Measurements from ENCODE around the gene PCDH8. TPM values are rescaled to one million over a fixed set of nuclear protein-coding genes. Genes with fewer than 3 reads are reported as not detected.

PCDH8 gene
- total RNA-seq, 1 experiment from 2014 or later, result not detected

DNA sequence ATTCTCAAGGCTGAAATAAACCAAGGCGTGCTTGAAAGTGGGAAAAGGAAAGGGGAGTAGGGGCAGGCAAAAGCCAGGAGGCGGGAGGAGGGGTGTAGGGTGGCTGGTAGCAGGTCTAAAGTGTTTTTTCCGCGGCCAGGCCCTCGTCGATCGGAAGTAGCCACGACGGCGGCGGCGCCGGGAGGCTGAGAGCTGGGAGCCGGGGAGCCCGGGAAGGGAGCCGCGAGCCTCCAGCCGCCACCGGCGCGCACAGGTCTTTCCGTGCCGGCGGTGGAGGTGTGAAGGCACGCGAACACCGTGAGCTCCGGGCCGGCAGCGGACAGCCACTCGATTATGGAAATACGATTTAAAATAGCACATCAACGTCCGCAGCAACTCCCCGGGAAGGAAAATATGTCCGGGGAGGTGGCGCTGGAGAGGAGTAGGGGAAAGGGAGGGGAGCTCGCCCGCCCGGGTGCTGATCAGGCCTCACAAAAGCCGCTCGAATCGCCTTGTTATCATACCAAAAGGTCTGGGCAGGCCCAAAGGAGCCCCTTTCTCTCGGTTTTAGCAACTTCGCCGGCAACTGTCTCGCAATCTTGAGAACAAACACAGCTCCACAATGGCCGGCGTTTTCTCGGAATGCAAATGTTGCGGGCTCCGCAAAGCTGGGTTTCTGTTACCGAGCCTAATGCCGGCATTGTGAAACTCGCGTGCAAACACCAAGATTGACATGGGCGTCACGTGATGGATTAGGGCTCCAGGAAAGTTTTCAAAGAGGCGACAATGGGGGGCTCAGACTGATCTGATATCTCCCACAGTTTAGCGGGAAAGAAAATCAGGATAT lies 2.9 kb upstream of the PCDH8 start:
- DNase-seq (ENCODE audit: low spot score), result no peak

DNA sequence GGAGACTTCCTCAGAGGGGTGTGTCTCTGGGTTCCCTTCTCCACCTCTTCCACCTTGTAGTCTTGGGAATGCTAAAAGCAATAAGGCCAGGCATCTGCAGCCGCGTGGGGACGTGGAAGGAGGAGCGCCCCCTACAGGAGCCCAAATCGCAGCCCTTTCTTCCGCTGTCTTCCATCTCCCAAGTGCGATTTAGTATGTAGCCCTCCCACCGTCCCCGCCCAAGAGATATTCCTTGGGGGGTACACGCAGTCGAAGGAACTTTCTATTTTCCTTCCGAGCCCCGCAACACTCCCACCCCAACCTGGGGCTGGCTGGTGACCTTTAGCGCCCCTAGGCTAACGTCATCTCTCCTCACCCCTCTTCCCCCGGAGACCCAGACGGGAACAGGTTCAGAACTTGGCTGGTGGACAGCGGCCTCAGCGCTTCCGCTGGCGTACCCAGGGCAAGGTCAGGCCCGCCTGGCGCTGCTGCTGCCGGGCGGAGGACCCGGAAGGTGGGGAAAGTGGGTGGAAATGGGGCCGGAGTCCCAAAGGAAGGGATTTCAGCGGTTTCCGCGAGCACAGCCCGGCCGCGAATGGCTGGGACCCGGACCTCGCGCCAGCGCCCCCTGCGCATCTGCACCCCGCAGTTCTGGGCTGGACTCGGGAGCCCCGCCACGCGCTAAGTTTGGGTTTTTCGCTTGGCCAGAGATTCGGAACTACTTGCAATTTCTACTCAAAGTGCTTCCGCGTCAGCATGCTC lies 2.1 kb upstream of the PCDH8 start:
- DNase-seq (ENCODE audit: low spot score), result peak; percentile 49

DNA sequence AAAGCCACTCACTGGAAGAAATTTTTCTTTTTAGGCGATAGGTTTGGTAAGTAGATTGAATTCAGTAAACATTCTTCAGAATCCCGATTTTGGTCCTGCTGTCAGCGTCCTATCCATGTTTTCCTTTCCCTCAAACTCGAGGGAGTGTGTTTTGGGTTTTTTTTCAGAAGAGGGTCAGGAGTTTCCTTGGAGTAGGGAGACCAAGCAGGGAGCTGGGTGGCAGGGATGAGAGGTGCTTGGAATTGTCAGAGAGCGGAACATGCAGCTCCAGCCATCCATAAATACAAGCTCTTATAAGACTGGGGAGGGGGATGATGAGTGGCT lies 1.6 kb upstream of the PCDH8 start:
- DNase-seq (ENCODE audit: low spot score), result no peak

- no peak for DNase-seq (ENCODE audit: low spot score)
Measured at GRCh38 chr13:52849291-52850071, 1.0 kb upstream of the PCDH8 start.

DNA sequence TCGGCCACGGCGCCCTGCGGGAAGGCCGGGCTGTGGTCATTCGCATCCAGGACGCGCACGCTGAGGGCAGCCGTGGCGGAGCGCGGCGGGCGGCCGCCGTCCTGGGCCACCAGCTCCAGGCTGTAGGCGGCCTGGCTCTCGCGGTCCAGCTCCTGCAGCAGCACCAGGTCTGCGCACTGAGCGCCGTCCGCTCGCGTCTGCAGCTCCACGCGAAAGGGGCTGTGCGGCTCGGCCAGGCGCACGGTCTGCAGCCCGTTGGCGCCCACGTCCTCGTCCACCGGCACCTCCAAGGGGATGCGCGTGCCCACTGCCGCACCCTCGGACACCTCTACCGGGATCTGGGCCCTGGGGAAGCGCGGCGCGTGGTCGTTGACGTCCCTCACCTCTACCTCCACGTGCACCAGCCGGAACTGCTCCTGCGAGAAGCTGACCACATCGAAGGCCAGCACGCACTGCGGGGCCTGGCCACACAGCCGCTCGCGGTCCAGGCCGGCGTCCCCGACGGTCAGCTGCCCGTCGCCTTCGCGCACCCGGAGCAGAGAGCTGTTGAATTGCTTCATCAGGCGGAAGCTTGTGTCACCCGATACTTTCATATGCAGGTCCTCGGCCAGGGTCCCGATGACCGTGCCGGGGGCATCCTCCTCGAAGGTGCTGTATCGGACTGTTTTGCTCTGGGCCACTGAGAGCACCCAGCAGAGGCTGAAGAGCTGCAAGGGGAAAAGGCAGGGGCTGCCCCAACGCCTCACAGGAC lies 583 bp downstream of the PCDH8 start:
- no peak for DNase-seq (ENCODE audit: low spot score)

DNA sequence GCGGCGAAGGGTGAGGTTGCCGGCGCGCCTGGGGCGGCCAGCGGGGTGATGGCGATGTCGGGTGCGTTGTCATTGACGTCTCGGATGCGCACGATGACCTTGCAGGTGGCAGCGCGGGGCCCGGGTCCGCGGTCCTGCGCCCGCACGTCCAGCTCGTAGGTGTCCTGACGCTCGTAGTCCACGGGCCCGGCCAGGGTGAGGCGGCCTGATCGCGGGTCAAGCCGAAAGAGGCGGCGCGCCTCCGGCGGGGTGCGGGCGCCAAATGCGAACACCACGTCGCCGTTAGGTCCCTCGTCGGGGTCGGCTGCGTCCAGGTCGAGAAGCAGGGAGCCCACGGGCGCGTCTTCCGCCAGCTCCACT lies 1.1 kb downstream of the PCDH8 start:
- DNase-seq (ENCODE audit: low spot score), result no peak

GRCh38 chr13:52846567-52847321 lies 1.7 kb downstream of the PCDH8 start:
- DNase-seq (ENCODE audit: low spot score), result no peak

DNA sequence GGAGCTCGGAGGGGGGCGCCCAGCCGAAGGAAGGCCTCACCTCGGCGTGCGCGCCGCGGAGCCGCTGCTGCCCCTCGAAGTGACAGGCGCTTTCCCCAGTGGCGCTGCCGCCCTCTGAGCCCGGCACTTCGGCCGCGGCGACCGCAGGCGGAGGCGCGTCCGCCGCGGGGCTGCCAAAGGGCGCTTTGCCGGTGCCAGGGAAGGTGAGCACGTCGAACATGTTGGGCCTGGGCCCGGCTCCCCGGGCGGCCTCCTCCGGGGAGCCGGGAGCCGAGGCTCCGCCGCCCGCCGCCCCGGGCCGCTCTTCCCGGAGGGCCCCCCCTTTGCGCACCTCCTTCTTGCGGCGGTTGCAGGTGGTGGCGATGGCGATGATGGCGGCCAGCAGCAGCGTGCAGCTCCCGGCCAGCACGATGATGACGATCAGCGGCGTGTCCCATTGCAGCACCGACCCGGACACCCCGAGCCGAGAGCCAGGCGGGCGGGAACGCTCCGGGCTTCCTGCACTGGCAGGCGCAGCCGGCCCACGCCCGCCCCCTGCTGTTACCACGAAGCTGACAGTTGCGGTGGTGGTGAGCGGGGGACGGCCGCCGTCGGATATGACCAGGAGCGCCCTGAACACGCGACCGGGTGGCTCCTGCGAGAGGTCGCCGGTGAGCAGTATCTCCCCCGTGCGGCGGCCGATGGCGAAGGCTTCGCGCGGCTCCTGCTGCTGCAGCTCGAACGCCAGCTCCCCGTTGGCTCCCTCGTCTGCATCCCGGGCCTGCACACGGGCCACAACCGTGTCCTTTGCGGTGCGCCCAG lies 2.5 kb downstream of the PCDH8 start:
- no peak for DNase-seq (ENCODE audit: low spot score)

DNA sequence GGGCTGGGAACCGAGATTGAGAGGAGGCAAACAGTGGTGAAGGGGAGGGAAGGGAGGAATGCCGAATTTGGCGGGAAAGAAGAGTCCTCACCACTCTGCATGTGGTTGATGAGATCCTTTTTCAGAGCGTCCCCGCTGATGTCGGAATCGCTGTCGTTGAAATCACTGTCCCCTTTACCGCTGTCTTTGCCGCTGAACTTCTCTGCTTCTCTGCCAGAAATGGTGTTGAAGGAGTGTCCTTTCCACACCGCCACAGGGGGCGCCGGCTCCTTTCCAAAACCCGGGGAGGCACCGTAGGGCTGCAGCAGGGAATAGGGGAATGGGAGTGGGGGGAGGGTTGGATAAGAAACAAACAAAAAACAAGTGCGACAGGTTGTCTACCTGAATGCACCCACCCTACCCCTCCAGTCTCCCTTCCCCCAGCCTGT lies 3.1 kb downstream of the PCDH8 start:
- DNase-seq (ENCODE audit: low spot score), result no peak

- no peak for DNase-seq (ENCODE audit: low spot score)
Measured at GRCh38 chr13:52844836-52845235, 3.6 kb downstream of the PCDH8 start.

- no peak for DNase-seq (ENCODE audit: low spot score)
Measured at GRCh38 chr13:52842441-52842840, 6.0 kb downstream of the PCDH8 start.

DNA sequence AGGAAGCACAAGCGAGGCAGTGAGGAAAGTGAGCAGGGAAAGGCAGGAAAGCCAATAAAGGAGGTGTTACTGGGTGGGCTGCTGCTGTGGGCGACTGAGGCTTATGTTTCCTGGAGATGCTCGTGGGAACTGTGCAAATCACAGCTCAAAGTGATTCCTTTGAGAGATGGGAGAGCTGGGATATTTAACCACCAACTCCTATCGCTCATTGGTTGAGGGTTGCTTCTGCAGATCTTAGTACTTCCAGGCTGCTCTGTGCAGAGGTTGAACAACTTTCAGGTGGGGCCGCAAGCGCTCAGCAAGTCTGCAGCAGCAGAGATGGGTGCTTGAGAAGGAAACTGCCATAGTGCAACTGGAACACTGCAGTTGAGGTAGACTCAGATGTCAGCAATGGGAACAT lies 8.4 kb downstream of the PCDH8 start:
- no peak for DNase-seq (ENCODE audit: low spot score)

DNA sequence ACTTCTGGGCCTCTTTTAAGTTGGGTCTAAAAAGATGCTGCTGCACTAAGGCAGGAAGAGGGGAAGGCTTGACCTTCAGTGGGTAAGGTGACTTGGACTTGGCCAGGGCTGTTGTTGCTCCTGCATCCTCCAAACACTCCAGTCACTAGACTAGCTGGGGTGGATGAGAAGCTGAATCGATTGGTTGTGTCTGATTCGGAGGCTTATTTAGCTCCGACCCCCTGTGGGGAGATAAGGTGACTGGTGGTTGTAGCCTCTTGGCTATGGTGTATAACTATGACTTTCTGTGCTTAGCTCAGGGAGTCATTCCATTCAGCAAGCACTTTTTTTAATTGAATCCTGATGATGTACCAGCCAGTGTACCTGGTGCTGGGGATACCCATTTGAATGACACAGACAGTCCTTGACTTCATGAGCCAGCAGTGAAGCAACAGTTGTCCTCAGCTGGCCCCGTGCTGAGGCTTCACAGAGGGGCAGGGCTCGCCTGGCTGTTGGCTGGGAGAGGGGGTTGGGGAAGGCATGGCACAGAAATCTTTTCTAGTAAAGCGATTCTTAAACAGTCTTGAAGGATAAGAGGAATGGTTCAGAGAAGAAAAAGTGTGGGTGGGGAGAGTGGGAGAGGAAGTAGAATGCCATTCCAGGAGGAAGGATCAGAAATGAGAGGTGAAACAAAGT lies 9.9 kb downstream of the PCDH8 start:
- no peak for DNase-seq (ENCODE audit: low spot score)

GRCh38 chr13:52837850-52838249 lies 10.6 kb downstream of the PCDH8 start:
- DNase-seq (ENCODE audit: low spot score), result no peak

DNA sequence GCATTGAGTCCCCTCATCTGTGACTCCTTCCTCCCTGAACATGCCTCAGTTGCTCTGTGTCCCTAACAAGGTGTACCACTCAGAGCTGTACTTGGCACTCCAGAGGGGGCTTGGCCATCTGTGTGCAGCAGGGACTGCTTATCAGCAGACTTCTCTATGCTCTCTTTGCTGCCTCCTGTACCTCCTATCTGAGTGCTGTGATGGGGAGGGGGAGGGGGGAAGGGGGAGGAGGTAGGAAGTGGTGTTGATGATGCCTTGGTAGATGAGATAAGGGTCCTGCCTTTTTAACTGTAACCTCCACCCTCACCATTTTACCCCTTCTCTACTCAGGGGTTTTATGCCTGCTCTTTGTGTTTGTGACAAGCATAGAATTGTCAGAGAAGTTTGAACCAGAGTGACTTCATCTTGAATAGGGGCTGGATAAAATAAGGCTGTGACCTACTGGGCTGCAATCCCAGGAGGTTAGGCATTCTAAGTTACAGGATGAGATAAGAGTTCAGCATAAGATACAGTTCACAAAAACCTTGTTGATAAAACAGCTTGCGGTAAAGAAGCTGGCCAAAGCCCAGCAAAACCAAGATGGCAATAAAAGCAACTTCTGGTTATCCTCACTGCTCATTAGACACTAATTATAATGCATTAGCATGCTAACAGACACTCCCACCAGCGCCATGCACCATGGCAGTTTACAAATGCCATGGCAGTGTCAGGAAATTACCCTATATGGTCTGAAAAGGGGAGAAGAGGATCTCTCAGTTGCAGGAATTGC lies 13.2 kb downstream of the PCDH8 start:
- DNase-seq (ENCODE audit: low spot score), result no peak

- no peak for DNase-seq (ENCODE audit: low spot score)
Measured at GRCh38 chr13:52833296-52833875, 15.1 kb downstream of the PCDH8 start.

GRCh38 chr13:52832313-52832712 lies 16.1 kb downstream of the PCDH8 start:
- no peak for DNase-seq (ENCODE audit: low spot score)

GRCh38 chr13:52830946-52831345 lies 17.5 kb downstream of the PCDH8 start:
- DNase-seq (ENCODE audit: low spot score), result no peak

DNA sequence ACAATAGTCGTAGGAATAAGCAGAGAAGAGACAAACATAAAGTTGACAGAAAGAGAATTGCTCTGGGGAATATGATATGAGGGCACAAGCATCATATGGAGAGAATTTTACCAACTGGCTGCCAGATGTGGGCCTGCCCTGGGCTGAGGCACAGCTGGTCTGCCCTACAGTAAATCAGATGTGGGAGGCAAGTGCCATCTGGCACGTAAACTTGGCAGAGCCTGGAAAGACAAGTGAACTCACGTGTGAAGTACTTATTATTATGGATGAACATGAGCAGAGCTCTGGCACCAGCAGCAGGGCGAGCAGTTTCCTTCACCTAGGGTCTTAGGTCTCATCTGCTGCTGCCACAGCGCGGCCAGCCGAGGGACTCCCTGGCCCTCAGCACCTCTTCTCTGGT lies 20.6 kb downstream of the PCDH8 start:
- DNase-seq (ENCODE audit: low spot score), result no peak

All from H4 (cell line).